Right lobe of liver (tissue), 4 donors: ENCODE measurements around the gene TMBIM6.
"Not testable (repeated sequence)": the region's sequence is repeated elsewhere in the genome, so short reads cannot be mapped to it uniquely, and the experiment has no call there.

Experiments
- POLR2A ChIP-seq: fragments of 450-650 bp; IDR thresholded peaks from one replicate; pipeline ENCODE4 v1.6.1; 2017; ENCODE audit warnings: antibody characterized with exemption, mild to moderate bottlenecking
- TF ChIP-seq, protein P1 (sequence below), 4 donors: fragments of 200-600 bp in 3 of 4; fragments of 450-650 bp in 1 of 4; IDR thresholded peaks; one replicate each; pipeline versions ENCODE4 v1.5.1 to v1.8.0; 2016 to 2022; ENCODE audit warnings: antibody characterized with exemption in 4 of 4, mild to moderate bottlenecking in 2 of 4
- donor health status: DM: no; HTN: no; CAD: no.
- donor health status: DM: no; HTN: no; CAD: no.
- donor health status: DM: no; HTN: yes; CAD: no.

DNA sequence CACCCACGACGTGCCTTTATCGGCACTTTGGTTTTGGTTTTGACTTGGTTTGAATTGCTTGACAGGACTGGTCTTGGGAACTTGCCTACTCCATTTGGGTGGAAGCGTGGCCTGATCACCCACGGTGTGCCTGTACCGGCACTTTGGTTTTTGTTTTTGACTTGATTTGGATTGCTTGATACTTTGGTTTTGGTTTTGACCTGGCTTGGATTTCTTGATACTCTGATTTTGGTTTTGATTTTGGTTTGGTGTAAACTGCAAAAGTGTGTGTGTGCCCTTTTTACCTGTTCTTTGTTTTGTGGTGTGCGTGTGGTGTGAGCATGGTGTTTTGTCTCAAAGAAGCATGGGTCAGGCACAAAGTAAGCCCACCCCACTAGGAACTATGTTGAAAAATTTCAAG lies 6.5 kb upstream of the TMBIM6 start:
- TF ChIP-seq, protein P1, sequence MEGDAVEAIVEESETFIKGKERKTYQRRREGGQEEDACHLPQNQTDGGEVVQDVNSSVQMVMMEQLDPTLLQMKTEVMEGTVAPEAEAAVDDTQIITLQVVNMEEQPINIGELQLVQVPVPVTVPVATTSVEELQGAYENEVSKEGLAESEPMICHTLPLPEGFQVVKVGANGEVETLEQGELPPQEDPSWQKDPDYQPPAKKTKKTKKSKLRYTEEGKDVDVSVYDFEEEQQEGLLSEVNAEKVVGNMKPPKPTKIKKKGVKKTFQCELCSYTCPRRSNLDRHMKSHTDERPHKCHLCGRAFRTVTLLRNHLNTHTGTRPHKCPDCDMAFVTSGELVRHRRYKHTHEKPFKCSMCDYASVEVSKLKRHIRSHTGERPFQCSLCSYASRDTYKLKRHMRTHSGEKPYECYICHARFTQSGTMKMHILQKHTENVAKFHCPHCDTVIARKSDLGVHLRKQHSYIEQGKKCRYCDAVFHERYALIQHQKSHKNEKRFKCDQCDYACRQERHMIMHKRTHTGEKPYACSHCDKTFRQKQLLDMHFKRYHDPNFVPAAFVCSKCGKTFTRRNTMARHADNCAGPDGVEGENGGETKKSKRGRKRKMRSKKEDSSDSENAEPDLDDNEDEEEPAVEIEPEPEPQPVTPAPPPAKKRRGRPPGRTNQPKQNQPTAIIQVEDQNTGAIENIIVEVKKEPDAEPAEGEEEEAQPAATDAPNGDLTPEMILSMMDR (IDR thresholded peaks at IDR 0.05) = not testable (repeated sequence)
- not testable (repeated sequence) for TF ChIP-seq POLR2A
